Fibroblast of skin of right quadriceps (primary cell): Measurements from ENCODE around the gene WSB2.
"Not testable (repeated sequence)": the region's sequence is repeated elsewhere in the genome, so short reads cannot be mapped to it uniquely, and the experiment has no call there.

Source experiments
- DNase-seq: peaks from one replicate; pipeline ENCODE4 v3.0.0-alpha.2; 2013

WSB2 gene

GRCh38 chr12:118034429-118035189 lies 26.4 kb downstream of the WSB2 start:
- peak; percentile 59 for DNase-seq

DNA sequence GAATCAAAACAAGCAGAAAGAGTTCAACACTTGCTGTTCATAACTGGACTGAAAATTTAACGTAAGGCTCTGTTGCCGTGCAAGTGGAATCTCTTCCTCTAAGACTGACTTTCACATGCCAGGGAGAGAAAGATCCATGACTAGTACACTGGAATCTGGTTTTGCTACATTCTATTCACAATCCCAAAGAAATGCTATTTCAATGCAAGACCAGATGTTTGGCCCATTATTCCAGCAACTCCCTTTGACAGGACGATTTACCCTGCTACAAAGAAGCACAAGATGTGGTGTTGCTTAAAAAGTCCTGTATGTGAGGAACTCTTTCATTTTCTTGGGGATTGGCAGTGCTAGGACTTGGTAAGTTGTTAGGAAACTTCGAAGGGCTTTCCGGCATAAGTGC lies 27.1 kb downstream of the WSB2 start:
- no peak for DNase-seq

DNA sequence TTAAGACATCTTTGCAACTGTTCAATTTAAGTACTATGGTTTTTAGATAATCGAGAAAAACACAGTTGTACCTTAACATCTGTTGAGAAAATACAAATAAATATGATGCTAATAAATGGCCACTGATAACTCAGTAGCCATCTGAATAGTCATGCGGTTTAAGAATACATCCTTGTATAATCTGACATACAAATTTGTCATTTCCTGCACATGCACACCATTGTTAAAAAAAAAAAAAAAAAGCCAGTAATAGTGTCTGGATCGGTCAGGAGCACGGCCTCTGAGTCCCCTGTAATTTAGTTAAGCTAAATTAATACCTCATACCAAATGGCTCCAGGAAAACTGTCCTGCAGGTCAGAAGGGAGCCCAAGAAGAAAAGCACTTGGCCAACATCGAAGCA lies 27.7 kb downstream of the WSB2 start:
- DNase-seq = no peak

- no peak for DNase-seq
Measured at GRCh38 chr12:118032188-118032587, 28.8 kb downstream of the WSB2 start.

DNA sequence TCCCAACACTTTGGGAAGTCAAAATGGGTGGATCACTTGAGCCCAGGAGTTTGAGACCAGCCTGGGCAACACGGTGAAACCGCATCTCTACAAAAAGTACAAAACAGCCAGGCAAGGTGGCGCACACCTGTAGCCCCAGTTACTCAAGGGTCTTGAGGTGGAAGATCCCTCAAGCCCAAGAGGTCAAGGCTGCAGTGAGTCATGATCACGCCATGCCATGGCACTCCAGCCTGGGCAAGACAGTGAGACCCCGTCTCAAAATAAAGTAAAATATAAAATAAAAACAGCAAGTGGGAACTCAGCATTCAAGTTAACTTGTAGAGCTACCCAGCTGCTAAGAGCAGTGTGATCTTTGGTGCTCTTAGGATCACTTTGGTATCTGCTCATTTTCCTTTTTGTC lies 31.8 kb downstream of the WSB2 start:
- DNase-seq = no peak

- DNase-seq = no peak
Measured at GRCh38 chr12:118025168-118025567, 35.8 kb downstream of the WSB2 start.

DNA sequence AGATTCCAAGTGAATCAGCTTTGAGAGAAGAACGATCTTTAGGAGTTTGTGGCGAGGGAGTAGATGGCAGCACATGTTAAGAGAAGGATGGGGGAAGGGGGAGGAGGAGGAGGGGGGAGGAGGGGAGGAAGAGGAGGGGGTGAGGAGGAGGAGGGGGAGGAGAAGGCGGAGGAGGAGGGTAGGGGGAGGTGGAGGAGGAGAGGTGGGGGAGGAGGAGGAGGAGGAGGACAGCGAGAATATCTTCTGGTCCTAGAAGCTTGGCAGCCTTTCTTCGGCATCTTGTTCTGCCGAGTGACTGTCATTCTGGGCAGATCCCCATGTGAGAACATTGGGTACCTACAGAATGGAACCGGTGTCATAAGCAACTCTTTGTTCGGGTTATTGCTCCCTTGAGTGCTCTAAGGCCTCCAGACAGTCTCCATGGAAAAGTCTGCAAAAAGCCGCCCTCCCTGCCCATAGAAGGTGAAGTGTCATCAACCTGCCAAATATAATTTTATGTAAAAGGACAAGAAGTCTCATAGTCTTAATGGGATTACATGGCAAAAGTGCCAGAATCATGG lies 37.6 kb downstream of the WSB2 start:
- DNase-seq = no peak

DNA sequence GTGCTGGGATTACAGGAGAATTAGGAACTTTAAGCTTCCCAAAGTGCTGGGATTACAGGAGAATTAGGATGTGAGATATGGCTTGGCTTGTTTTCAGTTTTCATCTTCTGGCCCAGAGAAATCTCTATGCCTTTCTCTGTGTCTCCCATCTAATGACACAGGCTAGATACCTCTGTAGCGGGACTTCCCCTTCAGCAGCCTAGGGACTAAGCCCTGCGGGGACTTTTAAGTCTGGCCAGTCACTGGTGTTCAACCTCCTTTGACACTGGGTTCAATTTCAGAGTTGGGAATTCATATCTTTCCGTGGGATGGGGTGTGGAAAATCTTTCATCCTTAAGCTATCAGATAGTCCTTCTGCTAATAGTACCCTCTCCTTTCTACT lies 38.3 kb downstream of the WSB2 start:
- no peak for DNase-seq

DNA sequence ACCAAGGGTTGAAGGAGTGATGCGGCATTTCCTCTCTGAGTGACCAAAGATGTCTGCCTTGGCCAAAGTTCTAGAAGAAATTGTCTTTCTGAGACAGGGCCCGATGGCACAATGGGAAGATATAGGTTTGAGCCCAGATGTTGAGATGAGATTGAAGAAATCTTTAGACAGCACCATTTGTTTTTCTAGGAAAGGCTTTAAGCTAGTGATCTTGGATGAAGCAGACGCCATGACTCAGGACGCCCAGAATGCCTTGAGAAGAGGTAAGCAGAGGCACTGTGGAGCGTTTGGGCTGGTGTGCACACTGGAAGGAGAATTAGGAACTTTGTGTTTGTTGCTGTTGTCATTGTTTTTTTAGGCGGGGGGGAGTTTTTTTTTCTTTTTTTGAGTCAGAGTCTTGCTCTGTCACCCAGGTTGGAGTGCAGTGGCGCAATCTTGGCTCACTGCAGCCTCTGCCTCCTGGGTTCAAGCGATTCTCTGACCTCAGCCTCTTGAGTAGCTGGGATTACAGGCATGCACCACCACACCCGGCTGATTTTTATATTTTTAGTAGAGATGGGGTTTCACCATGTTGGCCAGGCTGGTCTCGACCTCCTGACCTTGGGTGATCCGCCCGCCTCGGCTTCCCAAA lies 38.8 kb downstream of the WSB2 start:
- not testable (repeated sequence) for DNase-seq

DNA sequence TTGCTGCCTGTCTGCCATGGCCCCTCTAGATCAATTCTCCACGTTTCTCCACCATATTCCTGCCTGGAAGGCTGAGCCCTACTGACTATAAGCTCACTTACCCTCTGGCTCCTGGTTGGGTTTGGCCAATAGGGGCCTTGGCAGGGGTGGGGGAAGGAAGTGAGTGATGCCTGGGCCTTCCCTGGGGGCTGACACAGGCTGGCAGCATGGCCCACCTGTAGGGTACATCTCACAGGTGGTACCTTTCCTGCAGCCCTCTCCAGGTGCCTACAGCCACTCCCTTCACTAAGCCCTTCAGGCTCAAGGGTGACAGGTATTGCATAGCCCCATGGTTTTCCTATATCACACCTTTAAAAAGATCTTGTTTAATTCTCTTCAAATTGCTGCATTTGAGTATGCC lies 40.9 kb downstream of the WSB2 start:
- no peak for DNase-seq

GRCh38 chr12:118017926-118018325 lies 43.1 kb downstream of the WSB2 start:
- no peak for DNase-seq

- peak; percentile 96 for DNase-seq
Measured at GRCh38 chr12:118016424-118017264, 44.3 kb downstream of the WSB2 start, which contains the start of gene RFC5. RFC5 (plus strand) TSS chr12:118016703; CDS start chr12:118016828, 125 bp downstream.

DNA sequence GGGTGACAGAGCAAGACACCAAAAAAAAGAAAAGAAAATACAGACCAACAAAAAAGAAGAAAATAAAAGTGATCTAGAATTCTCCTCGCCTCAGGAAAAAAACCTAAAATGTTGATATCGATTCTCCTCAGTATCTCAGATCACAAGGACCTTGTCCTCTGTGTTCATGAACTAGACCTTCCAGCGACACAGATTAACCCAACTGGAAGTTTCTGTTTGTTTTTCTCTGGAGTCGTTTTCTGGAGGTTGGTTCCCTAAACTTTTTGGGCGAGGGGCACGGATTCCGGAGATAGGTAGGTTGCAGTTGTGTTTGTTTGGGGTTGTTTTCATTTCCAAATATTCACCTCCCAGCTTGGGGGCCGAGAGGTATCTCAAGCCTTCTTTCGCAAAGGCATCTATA lies 45.0 kb downstream of the WSB2 start:
- DNase-seq = no peak

- DNase-seq = no peak
Measured at GRCh38 chr12:118015306-118015705, 45.7 kb downstream of the WSB2 start.

DNA sequence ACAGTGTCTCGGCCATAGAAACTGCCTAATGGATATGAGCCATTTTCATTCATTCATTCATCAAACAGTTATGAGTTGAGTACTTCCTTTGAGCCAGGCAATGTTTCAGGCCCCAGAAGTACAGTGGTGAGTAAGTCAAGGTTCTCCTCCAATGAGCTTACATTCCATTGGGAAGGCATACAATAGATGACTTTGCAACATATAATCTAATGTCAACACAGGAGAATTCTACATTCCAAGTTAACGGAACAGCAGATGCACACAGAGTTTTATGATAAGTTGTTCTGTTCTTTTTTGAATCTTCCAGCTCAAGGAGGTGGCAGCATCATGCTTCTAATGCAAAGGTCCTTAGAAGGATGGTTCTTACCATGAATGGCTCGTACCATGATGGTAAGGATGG lies 47.7 kb downstream of the WSB2 start:
- DNase-seq = no peak

GRCh38 chr12:118011961-118012360 lies 49.0 kb downstream of the WSB2 start:
- no peak for DNase-seq

DNA sequence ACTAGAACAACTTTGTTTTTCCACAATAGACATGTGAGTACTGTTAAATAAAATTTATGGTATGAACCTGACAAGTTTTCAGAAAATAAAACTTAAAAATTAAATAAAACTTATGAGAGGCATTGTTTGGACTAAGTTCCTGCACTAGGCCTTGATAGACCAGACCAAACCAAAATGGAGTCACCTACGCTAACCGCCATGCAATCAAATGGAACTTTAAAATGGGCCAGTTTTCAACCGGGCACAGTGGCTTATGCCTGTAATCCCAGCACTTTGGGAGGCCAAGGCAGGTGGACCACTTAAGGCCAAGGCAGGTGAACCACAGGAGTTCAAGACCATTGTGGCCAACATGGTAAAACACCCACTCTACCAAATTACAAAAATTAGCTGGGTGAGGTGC lies 49.6 kb downstream of the WSB2 start:
- DNase-seq = no peak

- no peak for DNase-seq
Measured at GRCh38 chr12:118010903-118011302, 50.1 kb downstream of the WSB2 start.

DNA sequence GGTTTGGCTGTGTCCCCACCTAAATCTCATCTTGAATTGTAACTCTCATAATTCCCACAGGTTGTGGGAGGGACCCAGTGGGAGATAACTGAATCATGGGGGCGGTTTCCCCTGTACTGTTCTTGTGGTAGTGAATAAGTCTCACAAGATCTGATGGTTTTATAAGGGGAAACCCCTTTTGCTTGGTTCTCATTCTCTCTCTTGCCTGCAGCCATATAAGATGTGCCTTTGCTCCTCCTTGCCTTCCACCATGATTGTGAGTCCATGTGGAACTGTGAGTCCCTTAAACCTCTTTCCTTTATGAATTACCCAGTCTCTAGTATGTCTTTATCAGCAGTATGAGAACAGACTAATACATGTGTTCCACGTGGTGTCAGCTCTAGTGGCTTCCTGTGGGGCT lies 61.2 kb downstream of the WSB2 start:
- DNase-seq = not testable (repeated sequence)

GRCh38 chr12:117998719-117999118 lies 62.3 kb downstream of the WSB2 start:
- no peak for DNase-seq

DNA sequence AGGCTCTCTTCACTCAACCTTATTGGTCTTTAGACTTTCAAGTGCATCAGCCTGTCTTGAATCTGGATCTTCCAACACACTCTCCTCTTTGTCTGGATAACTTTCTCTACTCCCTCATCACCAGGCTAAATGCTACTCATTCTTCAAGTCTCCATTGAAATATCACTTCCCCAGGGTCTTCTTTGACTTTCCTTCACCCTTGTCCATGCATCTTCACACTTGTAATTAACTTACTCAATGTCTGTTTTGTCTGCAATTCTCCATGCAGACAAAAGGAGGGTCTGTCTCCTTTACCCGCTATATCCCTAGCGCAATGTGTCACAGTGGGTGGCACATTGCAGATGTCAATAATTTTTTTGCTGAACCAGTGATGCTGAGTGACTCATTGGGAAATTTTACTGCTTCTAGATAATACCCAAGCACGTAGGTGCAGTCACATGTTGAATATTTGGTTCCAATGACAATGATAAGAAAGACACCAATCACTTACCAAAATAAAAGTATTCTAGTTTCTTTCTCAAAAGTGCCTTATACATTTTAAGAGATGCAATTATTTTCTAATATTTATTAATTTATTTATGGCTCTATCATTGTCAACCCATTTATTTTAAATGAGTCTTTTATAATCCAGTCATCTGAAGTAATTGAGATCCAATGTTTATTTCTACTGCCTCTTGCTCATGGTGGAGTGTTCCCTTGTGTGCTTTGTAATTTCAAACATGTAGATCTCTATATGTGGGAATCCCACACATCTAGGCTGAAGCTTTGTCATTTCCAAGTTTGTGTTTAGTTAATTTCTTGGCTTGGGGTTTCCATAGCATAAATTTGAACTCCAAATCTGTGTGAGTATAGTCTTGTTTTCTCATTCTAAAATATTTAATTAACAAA lies 66.2 kb downstream of the WSB2 start:
- DNase-seq = no peak

DNA sequence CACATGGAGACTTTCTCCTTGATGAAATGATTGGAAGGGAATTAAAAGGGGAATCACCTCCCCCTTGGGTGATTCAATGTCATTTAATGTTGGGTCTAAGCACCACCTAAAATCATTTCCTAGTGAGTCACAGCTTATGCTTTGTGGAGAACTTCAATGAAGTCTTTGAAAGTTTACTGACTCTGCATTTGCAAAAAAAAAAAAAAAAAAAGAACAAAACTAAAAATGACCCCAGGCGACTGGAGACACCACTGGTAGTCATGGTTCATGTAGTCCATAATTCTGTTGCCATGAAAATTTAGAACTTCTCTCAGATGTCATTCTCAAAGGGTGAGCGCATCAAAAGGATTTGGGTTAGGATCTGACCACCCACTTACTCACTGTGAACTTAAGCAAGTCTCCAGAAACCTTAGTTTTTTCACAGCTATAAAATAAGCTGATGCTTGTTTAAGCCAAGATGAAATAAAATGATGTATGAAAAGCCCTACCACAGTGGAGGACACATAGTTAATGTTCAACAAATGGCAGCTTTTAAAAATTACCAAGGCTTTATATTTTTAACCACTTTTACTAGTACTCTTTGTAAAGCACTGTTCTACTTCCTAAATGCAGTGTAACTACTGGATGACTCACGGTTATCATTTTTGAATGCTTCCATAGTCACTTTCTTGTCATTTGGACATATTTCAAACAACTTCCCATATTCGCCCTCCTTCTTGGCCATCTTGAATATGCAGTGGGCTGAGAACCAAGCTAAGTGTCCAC lies 74.1 kb downstream of the WSB2 start:
- peak; percentile 85 for DNase-seq
